HG03175 (cell line): ENCODE measurements around the gene THUMPD1.
"Not testable (repeated sequence)": the region's sequence is repeated elsewhere in the genome, so short reads cannot be mapped to it uniquely, and the experiment has no call there.

Experiments used
- ATAC-seq: cut with Tn5 transposase; IDR thresholded peaks from one replicate; pipeline ENCODE4 v1.9.1; 2021; ENCODE audit warnings: mild to moderate bottlenecking, moderate library complexity; ENCODE audit not compliant: unreplicated experiment

The THUMPD1 gene, protein sequence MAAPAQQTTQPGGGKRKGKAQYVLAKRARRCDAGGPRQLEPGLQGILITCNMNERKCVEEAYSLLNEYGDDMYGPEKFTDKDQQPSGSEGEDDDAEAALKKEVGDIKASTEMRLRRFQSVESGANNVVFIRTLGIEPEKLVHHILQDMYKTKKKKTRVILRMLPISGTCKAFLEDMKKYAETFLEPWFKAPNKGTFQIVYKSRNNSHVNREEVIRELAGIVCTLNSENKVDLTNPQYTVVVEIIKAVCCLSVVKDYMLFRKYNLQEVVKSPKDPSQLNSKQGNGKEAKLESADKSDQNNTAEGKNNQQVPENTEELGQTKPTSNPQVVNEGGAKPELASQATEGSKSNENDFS

GRCh38 chr16:20741554-20742285 is at the start of gene THUMPD1:
TSS of gene THUMPD1 (minus strand) at chr16:20741818. CDS start at chr16:20741739, 79 bp downstream.
- peak; percentile 92 for ATAC-seq

- ATAC-seq, result no peak
These were observed 47.5 kb upstream of the THUMPD1 start for GRCh38 chr16:20789130-20789529.

DNA sequence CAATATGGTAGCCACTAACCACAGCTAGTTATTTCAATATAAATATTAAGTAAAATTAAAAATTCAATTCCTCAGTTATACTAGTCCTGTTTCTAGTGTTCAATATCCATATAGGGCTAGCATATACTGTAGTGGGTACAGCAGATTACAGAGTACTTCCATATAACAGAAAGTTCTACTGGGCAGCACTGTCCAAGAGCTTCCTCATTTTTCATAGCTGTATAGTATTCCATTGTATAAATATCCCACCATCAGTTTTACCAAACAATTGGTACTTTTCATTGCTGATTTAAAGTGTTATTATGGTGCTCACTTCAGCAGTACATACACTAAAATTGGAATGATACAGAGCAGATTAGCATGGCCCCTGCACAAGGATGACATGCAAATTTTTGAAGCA is 42.6 kb upstream of the THUMPD1 start:
- no peak for ATAC-seq

- ATAC-seq, result no peak
These were observed 40.9 kb upstream of the THUMPD1 start for GRCh38 chr16:20782470-20782869.

- ATAC-seq, result no peak
These were observed 40.1 kb upstream of the THUMPD1 start for GRCh38 chr16:20781697-20782096.

DNA sequence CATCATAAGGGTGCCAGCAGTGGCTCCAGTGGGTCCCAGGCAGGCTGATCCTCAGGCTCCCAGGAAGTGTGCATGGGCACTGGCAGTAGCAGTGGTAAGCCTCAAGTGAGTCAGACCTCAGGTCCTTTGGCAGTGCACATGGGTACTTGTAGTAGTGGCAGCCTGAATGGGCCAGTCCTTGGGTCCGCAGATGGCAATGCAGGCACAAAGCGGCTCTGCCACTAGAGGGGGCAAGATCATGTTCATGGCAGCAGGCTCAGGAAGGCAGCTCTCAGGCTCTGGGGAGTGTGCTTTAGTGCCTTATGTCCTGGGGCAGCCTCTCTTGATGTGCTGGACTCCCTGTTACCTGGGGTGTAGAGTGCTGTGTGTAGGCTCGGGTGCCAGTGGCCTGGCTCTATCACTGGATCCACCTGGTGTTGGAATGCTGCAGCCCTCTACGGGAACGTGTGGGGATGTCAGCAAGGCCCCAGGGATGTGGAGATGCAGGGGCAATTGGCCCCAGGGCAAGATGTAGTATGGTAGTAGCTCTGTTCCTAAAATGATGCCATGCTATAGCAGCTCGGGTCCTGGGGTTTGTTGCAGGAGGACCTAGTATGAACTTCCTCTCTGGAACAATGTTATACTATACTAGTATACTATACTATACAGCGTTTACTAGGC is 33.2 kb upstream of the THUMPD1 start:
- ATAC-seq, result no peak

GRCh38 chr16:20773679-20774078 is 32.1 kb upstream of the THUMPD1 start:
- ATAC-seq, result no peak

GRCh38 chr16:20768818-20769217 is 27.2 kb upstream of the THUMPD1 start:
- ATAC-seq, result no peak

DNA sequence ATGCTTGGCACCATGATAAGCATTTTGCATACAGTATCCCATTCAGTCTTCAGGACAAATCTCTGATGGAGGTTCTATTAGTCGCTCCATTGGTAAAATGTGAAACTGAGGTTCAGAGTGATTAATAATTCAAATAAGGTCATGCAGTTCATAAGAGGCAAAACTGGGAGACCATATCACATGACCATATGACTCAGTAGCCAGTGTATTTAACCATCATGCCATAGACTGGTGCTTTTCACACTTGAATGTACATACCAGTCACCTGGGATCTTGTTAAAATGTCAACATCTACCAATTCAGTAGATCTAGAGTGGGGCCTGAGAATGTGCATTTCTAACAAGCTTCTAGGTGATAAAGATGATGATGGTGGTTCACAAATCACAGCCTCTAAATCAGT is 26.5 kb upstream of the THUMPD1 start:
- ATAC-seq, result no peak

GRCh38 chr16:20767577-20767976 is 26.0 kb upstream of the THUMPD1 start:
- ATAC-seq, result no peak

DNA sequence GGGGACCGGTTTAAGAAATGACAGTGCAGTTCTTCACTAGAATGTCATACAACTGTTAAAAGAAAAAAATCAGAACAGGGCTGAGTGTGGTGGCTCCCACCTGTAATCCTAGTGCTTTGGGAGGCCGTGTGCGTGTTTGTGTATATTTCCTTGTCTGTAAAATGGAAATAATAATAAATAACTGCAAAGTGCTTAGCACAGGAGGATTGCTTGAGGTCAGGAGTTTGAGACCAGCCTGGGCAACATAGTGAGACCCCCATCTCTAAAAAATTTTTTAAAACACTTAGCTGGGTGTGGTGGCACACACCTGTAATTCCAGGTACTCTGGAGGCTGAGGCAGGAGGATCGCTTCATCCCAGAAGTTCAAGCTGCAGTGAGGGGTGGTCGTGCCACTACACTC is 24.7 kb upstream of the THUMPD1 start:
- no peak for ATAC-seq

DNA sequence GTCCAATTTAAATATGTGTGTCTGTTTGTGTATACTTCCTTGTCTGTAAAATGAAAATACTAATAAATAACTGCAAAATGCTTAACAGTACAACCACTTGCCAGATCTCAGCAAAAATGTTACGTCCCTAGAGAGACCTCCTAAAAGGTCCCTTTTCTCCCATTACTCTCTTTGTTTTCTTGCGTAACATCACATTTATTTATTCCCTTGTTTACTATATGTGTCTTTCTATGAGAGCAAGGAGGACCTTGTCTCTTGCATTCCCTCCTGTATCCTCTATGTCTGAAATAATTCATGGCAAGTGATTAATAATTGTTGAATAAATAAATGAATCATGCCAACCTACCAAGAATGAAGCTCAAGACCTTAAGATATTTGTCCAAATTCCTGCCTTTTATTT is 24.1 kb upstream of the THUMPD1 start:
- ATAC-seq, result no peak

DNA sequence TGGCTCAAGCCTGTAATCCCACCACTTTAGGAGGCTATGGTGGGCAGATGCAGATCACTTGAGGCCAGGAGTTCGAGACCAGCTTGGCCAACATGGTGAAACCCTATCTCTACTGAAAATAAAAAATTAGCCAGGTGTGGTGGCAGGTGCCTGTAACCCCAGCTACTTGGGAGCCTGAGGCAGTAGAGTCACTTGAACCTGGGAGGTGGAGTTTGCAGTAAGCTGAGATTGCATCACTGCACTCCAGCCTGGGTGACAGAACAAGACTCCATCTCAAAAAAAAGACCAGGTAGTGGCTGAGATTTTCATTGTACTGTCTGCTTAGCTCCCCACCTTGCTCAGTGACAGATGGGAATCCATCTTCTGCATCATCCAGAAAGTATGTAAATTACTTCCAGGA is 22.8 kb upstream of the THUMPD1 start:
- not testable (repeated sequence) for ATAC-seq

- peak; percentile 98 for ATAC-seq
These were observed 22.0 kb upstream of the THUMPD1 start, which contains the start of gene ACSM3 for GRCh38 chr16:20763461-20764232. TSS of gene ACSM3 (plus strand) at chr16:20764014. CDS start at chr16:20770035, 6,021 bp downstream.

- ATAC-seq, result no peak
These were observed 20.9 kb upstream of the THUMPD1 start for GRCh38 chr16:20762404-20763123.

- no peak for ATAC-seq
These were observed 19.6 kb upstream of the THUMPD1 start for GRCh38 chr16:20761175-20761574.

DNA sequence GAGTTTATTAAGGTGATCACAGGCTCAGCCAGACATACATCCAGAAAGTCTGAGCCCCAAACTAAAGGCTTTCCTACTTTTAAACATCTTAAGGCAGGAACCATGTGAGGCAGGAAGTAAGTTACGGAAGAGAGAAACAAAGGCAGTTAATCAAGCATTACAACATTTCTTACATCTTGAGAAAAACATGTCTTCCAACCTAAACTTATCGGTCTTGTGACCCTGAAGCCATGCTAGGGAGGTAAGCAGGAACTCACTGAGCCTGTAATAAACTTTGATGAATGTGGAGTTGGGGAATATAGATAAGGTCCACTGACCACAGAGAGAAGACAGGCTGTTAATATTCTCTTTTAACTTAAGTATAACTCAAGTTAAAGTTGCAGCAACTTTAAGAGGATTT is 18.7 kb upstream of the THUMPD1 start:
- no peak for ATAC-seq

- ATAC-seq, result not testable (repeated sequence)
These were observed 14.2 kb upstream of the THUMPD1 start for GRCh38 chr16:20755799-20756198.

DNA sequence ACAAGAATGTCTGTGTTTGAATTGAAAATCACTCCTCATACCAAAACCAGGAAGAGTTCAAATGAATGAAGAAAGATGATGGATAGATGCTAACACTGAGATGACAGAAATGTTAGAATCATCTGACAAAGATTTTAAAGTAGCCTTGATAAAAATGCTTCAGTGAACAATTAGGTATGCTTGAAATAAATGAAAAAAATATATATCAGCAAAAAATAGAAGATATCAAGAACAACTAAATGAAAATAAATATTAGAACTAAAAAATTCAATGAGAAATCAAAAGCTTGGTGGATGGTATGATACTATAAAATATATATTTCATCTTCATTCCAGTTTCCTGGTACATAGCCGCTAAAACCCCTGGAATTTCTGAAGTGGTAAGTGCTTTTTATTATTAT is 13.6 kb upstream of the THUMPD1 start:
- ATAC-seq, result no peak

- ATAC-seq, result no peak
These were observed 12.1 kb upstream of the THUMPD1 start for GRCh38 chr16:20753727-20754126.
